ENCODE results near the gene LRRC2.

The LRRC2 gene

GRCh38 chr3:46470831-46471230, 95.3 kb downstream of the LRRC2 start:
- Histone ChIP-seq H3K4me2 (no peak overlapping the region), H3K4me3 (no peak overlapping the region), H3K9ac (no peak overlapping the region), H3K4me1 (peaks cover 6 to 10% (median 7%) of the 10 kb centered on the region in 10 experiments; a peak in 14 of 20 replicates), H3K27ac (no peak overlapping the region), H3K27me3 (peaks cover 0 to under 1% (median 0%) of the 10 kb centered on the region in 11 experiments; a peak in 5 of 22 replicates), H4K20me1 (no peaks in the 10 kb centered on the region; a peak in 1 of 22 replicates), H3K36me3 (no peaks in the 10 kb centered on the region), H3K9me3 (replicated peaks in 1 of 11) (peaks cover 0 to 12% (median 4%) of the 10 kb centered on the region in 11 experiments; a peak in 8 of 22 replicates)
- no peak for TF ChIP-seq Cebpa-rat (IDR thresholded peaks at IDR 0.05)

- Histone ChIP-seq H3K9ac (no peak overlapping the region), H3K4me3 (no peak overlapping the region), H4K20me1 (no peaks in the 10 kb centered on the region; a peak in 1 of 22 replicates), H3K4me2 (peak overlapping the region in 5 of 11 experiments; percentile 2 to 31 (median 15); a peak in 3 of 22 replicates), H3K4me1 (peaks cover 7 to 10% (median 8%) of the 10 kb centered on the region in 10 experiments; a peak in 14 of 20 replicates), H3K27ac (no peak overlapping the region), H3K27me3 (peaks cover 5 to 11% (median 8%) of the 10 kb centered on the region in 11 experiments), H3K36me3 (no peaks in the 10 kb centered on the region), H3K9me3 (replicated peaks in 1 of 11) (peaks cover 0 to 8% (median 2%) of the 10 kb centered on the region in 11 experiments; a peak in 8 of 22 replicates)
- TF ChIP-seq Cebpa-rat (IDR thresholded peaks at IDR 0.05): 0 out of 22 replicates have a peak, but pooled peaks of 1 of the 11 experiments have one; percentile 9
Measured at GRCh38 chr3:46469680-46470357, 96.3 kb downstream of the LRRC2 start.

- Histone ChIP-seq H4K20me1 (no peaks in the 10 kb centered on the region; a peak in 1 of 22 replicates), H3K9ac (no peak overlapping the region), H3K4me2 (peak overlapping the region in 5 of 11 experiments; percentile 2 to 31 (median 15); a peak in 3 of 22 replicates), H3K27ac (no peak overlapping the region), H3K36me3 (no peaks in the 10 kb centered on the region), H3K4me3 (no peak overlapping the region), H3K4me1 (peaks cover 7 to 12% (median 8%) of the 10 kb centered on the region in 10 experiments; a peak in 18 of 20 replicates), H3K9me3 (replicated peaks in 1 of 11) (peaks cover 0 to 5% (median 0%) of the 10 kb centered on the region in 11 experiments; a peak in 1 of 22 replicates), H3K27me3 (peaks cover 13 to 19% (median 16%) of the 10 kb centered on the region in 11 experiments)
- no peak for TF ChIP-seq Cebpa-rat (IDR thresholded peaks at IDR 0.05)
Measured at GRCh38 chr3:46468753-46469600, 97.1 kb downstream of the LRRC2 start.

GRCh38 chr3:46467562-46467961, 98.5 kb downstream of the LRRC2 start:
- H3K27me3 ChIP-seq: peaks cover 19 to 32% (median 26%) of the 10 kb centered on the region in 11 experiments
- H3K9ac ChIP-seq: no peak overlapping the region
- H4K20me1 ChIP-seq: no peaks in the 10 kb centered on the region; a peak in 1 of 22 replicates
- no peaks in the 10 kb centered on the region for H3K36me3 ChIP-seq
- H3K4me1 ChIP-seq: peaks cover 11 to 26% (median 21%) of the 10 kb centered on the region in 10 experiments
- H3K4me2 ChIP-seq: no peak overlapping the region
- H3K9me3 ChIP-seq (replicated peaks in 1 of 11): 0 out of 22 replicates have a peak, but pooled peaks cover 0 to 5% (median 0%) of the 10 kb centered on the region in 11 experiments
- TF ChIP-seq Cebpa-rat (IDR thresholded peaks at IDR 0.05): no peak
- H3K4me3 ChIP-seq: no peak overlapping the region
- H3K27ac ChIP-seq: no peak overlapping the region

- TF ChIP-seq Cebpa-rat (IDR thresholded peaks at IDR 0.05): no peak
Measured at GRCh38 chr3:46466871-46467403, 99.2 kb downstream of the LRRC2 start.

GRCh38 chr3:46466273-46466672, 99.8 kb downstream of the LRRC2 start:
- TF ChIP-seq Cebpa-rat (IDR thresholded peaks at IDR 0.05): no peak
- H3K4me1 ChIP-seq: peaks cover 15 to 31% (median 23%) of the 10 kb centered on the region in 10 experiments
- H4K20me1 ChIP-seq: no peaks in the 10 kb centered on the region
- no peak overlapping the region for H3K4me3 ChIP-seq
- no peak overlapping the region for H3K27ac ChIP-seq
- no peaks in the 10 kb centered on the region for H3K36me3 ChIP-seq
- H3K4me2 ChIP-seq: peak overlapping the region in 8 of 11 experiments; percentile 2 to 53 (median 42); a peak in 15 of 22 replicates
- peaks cover 19 to 32% (median 26%) of the 10 kb centered on the region in 11 experiments for H3K27me3 ChIP-seq
- peaks cover 0 to 6% (median 2%) of the 10 kb centered on the region in 11 experiments; a peak in 9 of 22 replicates for H3K9me3 ChIP-seq (replicated peaks in 1 of 11)
- H3K9ac ChIP-seq: no peak overlapping the region

More at GRCh38 chr3:46466871-46467403, 99.2 kb downstream of the LRRC2 start:
- no peaks in the 10 kb centered on the region for H3K36me3 ChIP-seq
- H3K27me3 ChIP-seq: peaks cover 19 to 32% (median 26%) of the 10 kb centered on the region in 11 experiments
- 0 out of 22 replicates have a peak overlapping the region, but pooled peaks of 1 of the 11 experiments have one; percentile 41 for H3K4me2 ChIP-seq
- no peak overlapping the region for H3K27ac ChIP-seq
- H3K4me1 ChIP-seq: peaks cover 15 to 29% (median 23%) of the 10 kb centered on the region in 10 experiments
- H4K20me1 ChIP-seq: no peaks in the 10 kb centered on the region; a peak in 1 of 22 replicates
- H3K4me3 ChIP-seq: no peak overlapping the region
- 0 out of 22 replicates have a peak, but pooled peaks cover 0 to 5% (median 0%) of the 10 kb centered on the region in 11 experiments for H3K9me3 ChIP-seq (replicated peaks in 1 of 11)
- H3K9ac ChIP-seq: no peak overlapping the region
